AG04450 (cell line): ENCODE results near the gene NCS1. TPM values are rescaled to one million over a fixed set of nuclear protein-coding genes. Genes with fewer than 3 reads are reported as not detected.
A peak's percentile ranks its signal among the peaks of the same experiment; 100 is the strongest.

ENCODE experiments used
- CTCF ChIA-PET: fragments of 300-600, 350-600 bp; formaldehyde crosslinking; extraction: SDS; loops from one replicate; lab custom pipeline; 2022; ENCODE audit warnings: antibody characterized with exemption, inconsistent platforms; lab: Charles Lee
- POLR2A ChIA-PET: fragments of 350-600 bp; formaldehyde crosslinking; extraction: SDS; loops from one replicate; lab custom pipeline; 2021; ENCODE audit warnings: antibody characterized with exemption, inconsistent platforms; lab: Yijun Ruan, JAX
- DNase-seq: peaks from one replicate; pipeline ENCODE4 v3.0.0-alpha.2; 2011; ENCODE audit warnings: low read depth, low spot score
- H3K27ac ChIP-seq: one replicate; pipeline ENCODE4 v1.5.1; 2012; ENCODE audit warnings: low read depth, low read length, control low read depth
- H3K27me3 ChIP-seq: one replicate; pipeline ENCODE4 v1.6.0; 2012; ENCODE audit warnings: low read length; ENCODE audit not compliant: control insufficient read depth, insufficient read depth
- H3K4me3 ChIP-seq: 2 replicates; pipeline ENCODE4 v1.5.1; 2011; ENCODE audit warnings: mild to moderate bottlenecking, low read depth, low read length, control low read depth
- H3K9me3 ChIP-seq: 2 replicates; pipeline ENCODE4 v1.5.1; 2012; ENCODE audit warnings: low read length; ENCODE audit not compliant: control insufficient read depth, insufficient read depth
- CTCF ChIP-seq: IDR thresholded peaks from 2 replicates; pipeline ENCODE4 v1.5.1; 2011; ENCODE audit warnings: low read depth, low read length, control low read depth, inconsistent platforms
- polyA plus RNA-seq: library from polyadenylated mRNA; depleted of rRNA; stranded (reverse); fragments of >200 nt; gene quantifications from 2 replicates; pipeline ENCODE4 v1.2.3, GENCODE V29; 2011

NCS1 gene
- polyA plus RNA-seq, 1 experiment: 68.3 TPM

- DNase-seq: no peak
- CTCF ChIA-PET: interaction anchor here (0.6 to 9.9 kb wide), 2 partner anchors 124 to 130 kb away, joined by 3 to 112 read pairs; no protein-coding TSS in a partner anchor
- no peaks in the 10 kb centered on the region for H3K27me3 ChIP-seq
- H3K9me3 ChIP-seq: no peaks in the 10 kb centered on the region; the same call in 1 of the 2 replicates
- TF ChIP-seq CTCF: no peak
- H3K27ac ChIP-seq: no peak overlapping the region
- POLR2A ChIA-PET: no interaction called here
- no peak overlapping the region for H3K4me3 ChIP-seq
These were observed 65.7 kb downstream of the NCS1 start for GRCh38 chr9:130237763-130238524.

- no peak for TF ChIP-seq CTCF
- ChIA-PET POLR2A (no interaction called here), CTCF (interaction anchor here (9.9 kb wide), 1 partner anchor 131 kb away, joined by 112 read pairs; no protein-coding TSS in a partner anchor)
- no peaks in the 10 kb centered on the region; the same call in 1 of the 2 replicates for H3K9me3 ChIP-seq
- H3K27ac ChIP-seq: no peak overlapping the region
- no peaks in the 10 kb centered on the region for H3K27me3 ChIP-seq
- H3K4me3 ChIP-seq: no peak overlapping the region
- no peak for DNase-seq
These were observed 67.1 kb downstream of the NCS1 start for GRCh38 chr9:130239363-130239695.

GRCh38 chr9:130239741-130240241 lies 67.6 kb downstream of the NCS1 start:
- POLR2A ChIA-PET: no interaction called here
- TF ChIP-seq CTCF: no peak
- CTCF ChIA-PET: interaction anchor here (9.9 kb wide), 1 partner anchor 132 kb away, joined by 112 read pairs; no protein-coding TSS in a partner anchor
- no peak overlapping the region for H3K27ac ChIP-seq
- H3K9me3 ChIP-seq: no peaks in the 10 kb centered on the region; the same call in 1 of the 2 replicates
- H3K27me3 ChIP-seq: no peaks in the 10 kb centered on the region
- DNase-seq: no peak
- H3K4me3 ChIP-seq: no peak overlapping the region

GRCh38 chr9:130240410-130241197 lies 68.4 kb downstream of the NCS1 start:
- CTCF ChIA-PET: interaction anchor here (1.3 to 9.9 kb wide), 3 partner anchors 9 to 133 kb away, joined by 3 to 112 read pairs (median 7); no protein-coding TSS in a partner anchor
- H3K9me3 ChIP-seq: no peaks in the 10 kb centered on the region; the same call in 1 of the 2 replicates
- no peak for TF ChIP-seq CTCF
- POLR2A ChIA-PET: no interaction called here
- no peak overlapping the region for H3K4me3 ChIP-seq
- H3K27me3 ChIP-seq: no peaks in the 10 kb centered on the region
- DNase-seq: peak; percentile 27
- H3K27ac ChIP-seq: no peak overlapping the region
